ENCODE measurements around the gene ATP2A2. TPM values are rescaled to one million over a fixed set of nuclear protein-coding genes. Genes with fewer than 3 reads are reported as not detected.
A peak's percentile ranks its signal among the peaks of the same experiment; 100 is the strongest.

Gene ATP2A2
- total RNA-seq, 1 experiment from 2014 or later, result 174 TPM

DNA sequence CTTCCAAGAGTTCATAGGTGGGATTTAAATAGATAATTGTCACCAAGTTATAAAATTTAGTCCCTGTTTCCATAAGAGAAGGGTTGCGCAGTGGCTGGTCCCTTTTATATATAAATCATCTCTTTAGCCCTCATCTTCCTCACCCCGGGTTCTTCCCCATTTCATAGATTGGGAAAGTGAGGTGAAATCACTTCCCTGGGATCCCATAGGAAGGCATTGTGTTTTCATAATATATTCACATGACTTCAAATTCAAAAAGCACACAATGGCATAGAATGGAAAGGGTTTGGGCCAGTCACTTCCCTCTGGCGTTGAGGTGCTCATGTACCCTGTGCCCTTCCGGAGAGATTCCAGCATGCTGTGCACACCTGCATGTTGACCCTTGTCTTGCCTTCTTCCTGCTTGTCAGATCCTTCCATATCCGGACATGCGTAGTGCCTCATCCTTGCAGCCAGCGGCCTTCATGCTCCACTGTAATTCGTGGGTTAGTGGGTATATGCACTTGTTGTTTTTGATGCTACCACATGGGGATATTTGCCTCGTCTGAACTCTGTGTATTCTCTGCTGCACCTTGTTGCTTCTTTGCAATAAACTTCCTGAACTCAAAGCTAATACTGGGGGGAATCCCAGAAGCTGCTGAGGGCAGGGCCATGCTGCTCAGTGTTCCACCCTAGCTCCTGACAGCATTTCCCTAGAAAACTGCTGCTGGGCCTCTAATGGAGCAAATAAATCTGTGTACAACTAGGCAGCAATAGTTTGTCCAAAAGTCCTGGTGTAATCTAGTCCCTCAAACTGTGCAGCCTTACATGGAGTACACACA is 62.9 kb downstream of the ATP2A2 start:
- intact Hi-C loops (cut with micrococcal nuclease), result no loop called here
- no TSS peak for BruUV-seq (replicated peaks)
- TF ChIP-seq EZH2phosphoT487 (IDR thresholded peaks at IDR 0.05; ENCODE audit: borderline replicate concordance, low read length), result no peak
- no peak for TF ChIP-seq EZH2 (IDR thresholded peaks at IDR 0.05; ENCODE audit: low read length, unreplicated experiment)
- TF ChIP-seq, protein P1, sequence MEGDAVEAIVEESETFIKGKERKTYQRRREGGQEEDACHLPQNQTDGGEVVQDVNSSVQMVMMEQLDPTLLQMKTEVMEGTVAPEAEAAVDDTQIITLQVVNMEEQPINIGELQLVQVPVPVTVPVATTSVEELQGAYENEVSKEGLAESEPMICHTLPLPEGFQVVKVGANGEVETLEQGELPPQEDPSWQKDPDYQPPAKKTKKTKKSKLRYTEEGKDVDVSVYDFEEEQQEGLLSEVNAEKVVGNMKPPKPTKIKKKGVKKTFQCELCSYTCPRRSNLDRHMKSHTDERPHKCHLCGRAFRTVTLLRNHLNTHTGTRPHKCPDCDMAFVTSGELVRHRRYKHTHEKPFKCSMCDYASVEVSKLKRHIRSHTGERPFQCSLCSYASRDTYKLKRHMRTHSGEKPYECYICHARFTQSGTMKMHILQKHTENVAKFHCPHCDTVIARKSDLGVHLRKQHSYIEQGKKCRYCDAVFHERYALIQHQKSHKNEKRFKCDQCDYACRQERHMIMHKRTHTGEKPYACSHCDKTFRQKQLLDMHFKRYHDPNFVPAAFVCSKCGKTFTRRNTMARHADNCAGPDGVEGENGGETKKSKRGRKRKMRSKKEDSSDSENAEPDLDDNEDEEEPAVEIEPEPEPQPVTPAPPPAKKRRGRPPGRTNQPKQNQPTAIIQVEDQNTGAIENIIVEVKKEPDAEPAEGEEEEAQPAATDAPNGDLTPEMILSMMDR (conservative IDR thresholded peaks at IDR 0.05; ENCODE audit: low read depth, low read length), result no peak
- H3K27ac ChIP-seq (ENCODE audit: low read length), result peak overlapping the region; percentile 97
- H2AFZ ChIP-seq (ENCODE audit: low read length), result no peak overlapping the region
- ATAC-seq, result no peak
- H3K9me3 ChIP-seq (ENCODE audit: low read length), result no peaks in the 10 kb centered on the region
- H3K27me3 ChIP-seq (ENCODE audit: low read length), result no peaks in the 10 kb centered on the region
- CTCF ChIA-PET, result no interaction called here
- no peaks in the 10 kb centered on the region for H3K9me2 ChIP-seq (replicated peaks; ENCODE audit: low read length)
- H3K9ac ChIP-seq (ENCODE audit: low read length), result peak overlapping the region; percentile 74
- H3K4me2 ChIP-seq (ENCODE audit: low read length), result peak overlapping the region; percentile 61
- no peak for DNase-seq
- peaks cover 37% of the 10 kb centered on the region for H3K4me1 ChIP-seq (ENCODE audit: insufficient read depth, low read length)
- H3K4me3 ChIP-seq (ENCODE audit: low read length), result no peak overlapping the region
- no peaks in the 10 kb centered on the region for H4K20me1 ChIP-seq (ENCODE audit: low read length)
- peaks cover 9% of the 10 kb centered on the region for H3F3A ChIP-seq (ENCODE audit: low read length, unreplicated experiment)
- H3K79me2 ChIP-seq (ENCODE audit: low read length), result peaks cover 5% of the 10 kb centered on the region; the same call in 1 of the 2 replicates
- H3K36me3 ChIP-seq (ENCODE audit: low read depth, low read length), result peaks cover 92% of the 10 kb centered on the region
- POLR2A ChIA-PET (ENCODE audit: unreplicated experiment), result no interaction called here

DNA sequence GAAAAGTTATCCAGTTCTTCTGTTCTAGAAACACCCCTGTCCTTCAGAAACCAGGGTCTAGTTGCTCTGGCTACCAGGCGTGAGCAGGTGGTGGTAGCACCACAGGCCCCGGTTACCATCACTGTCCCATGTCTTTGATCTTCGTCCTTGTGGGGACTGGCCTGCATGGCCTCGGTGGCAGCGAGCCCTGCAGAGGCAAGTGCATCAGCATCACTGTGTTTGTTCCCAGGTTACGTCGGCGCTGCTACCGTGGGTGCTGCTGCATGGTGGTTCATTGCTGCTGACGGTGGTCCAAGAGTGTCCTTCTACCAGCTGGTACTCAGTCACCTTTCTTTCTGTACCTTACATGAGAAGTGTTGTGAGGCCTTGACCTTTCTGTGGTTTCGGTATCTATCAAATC is 63.6 kb downstream of the ATP2A2 start:
- peaks cover 8% of the 10 kb centered on the region for H3F3A ChIP-seq (ENCODE audit: low read length, unreplicated experiment)
- ChIA-PET POLR2A (ENCODE audit: unreplicated experiment) (no interaction called here), CTCF (no interaction called here)
- H3K4me2 ChIP-seq (ENCODE audit: low read length), result peak overlapping the region; percentile 61
- H3K9me2 ChIP-seq (replicated peaks; ENCODE audit: low read length), result no peaks in the 10 kb centered on the region
- H3K9ac ChIP-seq (ENCODE audit: low read length), result peak overlapping the region; percentile 74
- TSS peak; percentile 94 for BruUV-seq (replicated peaks)
- no peak for DNase-seq
- H3K4me1 ChIP-seq (ENCODE audit: insufficient read depth, low read length), result peaks cover 30% of the 10 kb centered on the region
- no peaks in the 10 kb centered on the region for H3K9me3 ChIP-seq (ENCODE audit: low read length)
- H3K27ac ChIP-seq (ENCODE audit: low read length), result peak overlapping the region; percentile 97
- H4K20me1 ChIP-seq (ENCODE audit: low read length), result no peaks in the 10 kb centered on the region
- H2AFZ ChIP-seq (ENCODE audit: low read length), result no peak overlapping the region
- intact Hi-C loops (cut with micrococcal nuclease), result no loop called here
- TF ChIP-seq EZH2 (IDR thresholded peaks at IDR 0.05; ENCODE audit: low read length, unreplicated experiment) (no peak), EZH2phosphoT487 (IDR thresholded peaks at IDR 0.05; ENCODE audit: borderline replicate concordance, low read length) (no peak)
- TF ChIP-seq, protein P1 (conservative IDR thresholded peaks at IDR 0.05; ENCODE audit: low read depth, low read length), result no peak
- 0 out of 2 replicates have a peak overlapping the region, but pooled peaks have one; percentile 11 for H3K4me3 ChIP-seq (ENCODE audit: low read length)
- H3K36me3 ChIP-seq (ENCODE audit: low read depth, low read length), result peaks cover 92% of the 10 kb centered on the region
- no peaks in the 10 kb centered on the region for H3K27me3 ChIP-seq (ENCODE audit: low read length)
- peaks cover 5% of the 10 kb centered on the region; the same call in 1 of the 2 replicates for H3K79me2 ChIP-seq (ENCODE audit: low read length)
- ATAC-seq, result no peak

DNA sequence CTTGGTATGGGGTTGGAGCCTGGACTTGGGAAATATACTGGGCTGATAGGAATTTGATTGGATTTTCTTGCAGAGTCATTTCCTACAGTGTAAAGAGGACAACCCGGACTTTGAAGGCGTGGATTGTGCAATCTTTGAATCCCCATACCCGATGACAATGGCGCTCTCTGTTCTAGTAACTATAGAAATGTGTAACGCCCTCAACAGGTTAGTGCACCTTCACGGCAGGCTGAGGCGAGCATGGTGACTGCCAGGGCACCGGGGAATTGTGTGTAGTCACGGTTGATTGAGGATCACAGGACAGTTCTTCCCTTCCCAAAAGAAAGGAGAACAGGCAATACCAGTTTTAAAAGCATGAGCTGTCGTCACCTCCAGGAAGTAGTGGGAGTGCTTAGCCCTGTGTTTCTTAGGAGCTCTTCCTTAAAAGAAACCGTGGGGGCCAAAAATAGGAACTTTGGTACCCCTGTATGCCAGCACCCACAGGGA is 64.2 kb downstream of the ATP2A2 start:
- Histone ChIP-seq H3K27me3 (ENCODE audit: low read length) (no peaks in the 10 kb centered on the region), H2AFZ (ENCODE audit: low read length) (no peak overlapping the region), H3K27ac (ENCODE audit: low read length) (peak overlapping the region; percentile 97), H4K20me1 (ENCODE audit: low read length) (no peaks in the 10 kb centered on the region), H3K9me3 (ENCODE audit: low read length) (no peaks in the 10 kb centered on the region), H3K4me1 (ENCODE audit: insufficient read depth, low read length) (peaks cover 26% of the 10 kb centered on the region), H3K36me3 (ENCODE audit: low read depth, low read length) (peaks cover 88% of the 10 kb centered on the region), H3K9me2 (replicated peaks; ENCODE audit: low read length) (no peaks in the 10 kb centered on the region), H3K4me2 (ENCODE audit: low read length) (peak overlapping the region; percentile 66), H3K9ac (ENCODE audit: low read length) (peak overlapping the region; percentile 74), H3K4me3 (ENCODE audit: low read length) (peak overlapping the region; percentile 26; the same call in 1 of the 2 replicates), H3K79me2 (ENCODE audit: low read length) (peaks cover 5% of the 10 kb centered on the region; the same call in 1 of the 2 replicates), H3F3A (ENCODE audit: low read length, unreplicated experiment) (peaks cover 8% of the 10 kb centered on the region)
- peak; percentile 98 for DNase-seq
- ChIA-PET POLR2A (ENCODE audit: unreplicated experiment) (no interaction called here), CTCF (interaction anchor here (0.6 kb wide), 1 partner anchor 65 kb away, joined by 3 read pairs; no protein-coding TSS in a partner anchor)
- BruUV-seq (replicated peaks), result no TSS peak
- ATAC-seq, result peak; percentile 86
- no peak for TF ChIP-seq EZH2 (IDR thresholded peaks at IDR 0.05; ENCODE audit: low read length, unreplicated experiment)
- TF ChIP-seq, protein P1 (conservative IDR thresholded peaks at IDR 0.05; ENCODE audit: low read depth, low read length), result peak; percentile 31; the same call in 1 of the 2 replicates
- intact Hi-C loops (cut with micrococcal nuclease), result no loop called here
